ENCODE data around the gene CYBC1.

Gene CYBC1

DNA sequence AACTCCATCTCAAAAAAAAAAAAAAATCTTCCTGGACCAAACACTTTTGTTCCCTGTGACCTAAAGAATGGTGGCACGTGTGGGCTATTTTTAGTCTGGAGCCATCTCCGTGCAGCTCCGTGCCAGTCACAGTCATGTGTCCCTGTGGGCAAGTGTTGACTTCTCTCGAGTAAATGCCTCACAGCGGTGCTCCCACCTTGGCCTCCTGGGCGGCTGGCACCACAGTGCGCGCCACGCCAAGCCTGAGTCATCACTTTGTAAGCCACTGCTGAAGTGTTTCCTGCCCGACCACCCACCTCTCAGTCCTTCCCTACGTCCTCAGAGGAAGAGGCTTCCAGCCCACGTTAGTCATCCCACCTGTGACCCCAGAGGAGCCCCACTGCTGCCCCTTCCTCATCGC lies 43.3 kb downstream of the CYBC1 start:
- no peak for DNase-seq

DNA sequence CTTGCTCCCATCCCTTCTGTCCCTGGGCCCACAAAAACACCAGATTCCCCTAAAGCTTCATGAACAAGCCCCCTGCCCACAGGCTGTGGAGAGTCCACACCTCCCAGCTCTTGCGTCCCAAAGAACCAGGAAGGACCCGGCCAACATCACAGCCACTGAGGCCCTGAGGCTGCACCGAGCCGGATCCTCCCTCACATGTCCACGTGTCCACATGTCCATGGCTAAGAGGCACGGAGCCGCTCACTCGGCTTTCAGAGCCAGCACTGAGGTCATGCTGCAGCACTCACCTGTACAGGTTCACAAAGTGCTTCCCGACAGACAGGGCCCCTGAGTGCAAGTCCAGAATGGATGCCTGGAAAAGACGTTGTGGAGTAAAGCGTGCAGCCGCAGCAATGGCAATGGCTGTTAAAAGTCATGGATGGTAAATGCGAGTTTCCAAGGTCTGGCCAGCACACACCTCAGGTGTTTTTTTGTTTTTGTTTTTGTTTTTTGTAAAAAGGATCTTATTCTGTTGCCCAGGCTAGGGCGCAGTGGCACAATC lies 44.4 kb downstream of the CYBC1 start:
- no peak for DNase-seq

DNA sequence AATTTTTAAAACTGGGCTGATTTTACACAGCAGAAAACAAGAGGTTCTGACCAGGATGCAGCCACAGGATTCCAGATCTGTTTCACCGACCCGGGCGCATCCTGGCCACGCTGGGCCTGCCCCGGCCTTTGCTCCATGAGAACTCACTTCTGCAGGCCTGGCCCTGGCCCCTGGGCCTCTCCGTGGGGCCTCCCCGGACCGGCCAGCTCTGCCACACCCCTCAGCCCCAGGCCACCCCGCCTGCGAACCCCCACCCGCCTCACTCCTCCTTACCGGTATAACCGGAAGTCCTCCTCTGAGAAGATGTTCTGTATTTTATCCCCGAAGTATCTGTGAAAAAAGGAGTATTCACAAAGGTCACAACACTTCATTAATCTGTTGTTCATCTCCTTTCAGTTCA lies 45.5 kb downstream of the CYBC1 start:
- DNase-seq, result no peak

DNA sequence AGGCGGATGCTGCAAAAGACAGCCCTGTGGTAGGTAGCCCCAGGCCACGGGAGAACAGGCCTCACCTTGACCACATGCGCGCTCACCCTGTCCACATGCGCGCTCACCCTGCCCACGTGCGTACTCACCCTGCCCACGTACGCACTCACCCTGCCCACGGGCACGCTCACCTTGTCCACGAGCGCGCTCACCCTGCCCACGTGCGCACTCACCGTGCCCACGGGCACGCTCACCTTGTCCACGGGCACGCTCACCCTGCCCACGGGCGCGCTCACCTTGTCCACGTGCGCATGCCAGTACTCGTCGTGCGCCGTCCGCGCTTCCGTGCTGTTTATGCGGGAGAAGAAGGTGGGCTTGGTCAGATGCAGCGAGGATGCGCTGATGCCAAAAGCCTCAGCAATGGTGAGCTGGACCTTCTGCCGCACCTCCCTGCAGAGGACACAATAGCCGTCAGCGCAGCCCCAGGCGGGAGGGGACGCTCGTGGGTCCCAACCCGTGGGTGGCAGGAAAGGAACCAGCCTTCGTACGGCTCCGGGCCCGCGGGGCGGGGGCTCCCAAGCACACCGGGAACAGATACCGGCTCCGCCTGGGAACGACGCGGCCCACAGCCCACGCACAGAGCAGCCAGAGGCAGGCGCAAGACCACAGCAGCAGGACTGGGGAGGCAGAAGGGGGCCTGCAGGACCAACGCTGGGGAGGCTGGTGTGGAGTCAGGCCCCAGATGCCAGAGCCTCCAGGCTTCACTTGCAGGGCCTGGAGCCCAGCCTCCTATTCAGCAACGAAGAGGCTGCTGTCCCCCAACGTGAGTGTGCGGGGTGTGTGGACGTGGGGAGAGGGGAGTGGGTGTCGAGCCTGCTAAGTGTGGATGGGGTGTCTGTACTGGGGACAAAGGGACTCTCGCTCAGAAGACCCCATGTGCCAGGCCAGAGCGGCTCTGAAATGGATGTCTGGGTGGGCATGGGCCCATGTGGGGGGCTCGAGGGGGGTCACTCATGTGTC lies 46.6 kb downstream of the CYBC1 start:
- no peak for DNase-seq

DNA sequence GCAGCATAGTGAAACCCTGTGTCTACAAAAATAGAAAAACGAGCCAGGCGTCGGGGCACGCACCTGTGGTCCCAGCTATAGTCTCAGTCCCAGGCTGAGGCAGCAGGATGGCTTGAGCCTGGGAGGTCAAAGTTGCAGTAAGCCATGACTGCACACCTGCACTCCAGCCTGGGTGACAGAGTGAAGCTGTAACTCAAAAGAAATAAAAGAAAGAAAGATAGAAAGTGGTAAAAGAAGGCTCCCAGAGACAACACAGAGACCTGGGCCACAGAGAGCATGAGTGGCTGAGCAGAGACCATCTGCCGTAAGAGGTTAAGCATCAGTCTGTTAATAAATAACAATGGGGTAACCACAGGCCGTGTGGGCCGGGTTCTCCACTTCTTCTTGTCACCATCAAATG lies 47.7 kb downstream of the CYBC1 start:
- no peak for DNase-seq

DNA sequence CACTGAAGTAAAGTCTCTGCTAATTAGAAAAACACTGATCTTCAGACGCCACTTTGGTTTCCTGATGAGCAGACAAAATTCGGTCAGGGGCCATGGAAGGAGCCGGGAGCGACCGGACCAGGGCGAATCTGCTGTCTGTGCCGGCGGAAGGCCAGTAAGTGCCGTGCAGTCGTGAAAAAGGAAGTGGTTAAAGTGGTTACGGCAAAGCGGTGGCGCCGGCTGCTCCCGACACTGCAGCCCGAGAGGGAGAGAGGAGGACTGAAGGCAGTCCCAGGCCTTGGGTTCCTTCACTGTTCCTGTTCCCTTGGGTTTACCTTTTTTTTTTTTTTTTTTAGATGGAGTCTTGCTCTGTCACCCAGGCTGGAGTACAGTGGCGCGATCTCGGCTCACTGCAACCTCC lies 49.7 kb downstream of the CYBC1 start:
- peak; percentile 28 for DNase-seq

DNA sequence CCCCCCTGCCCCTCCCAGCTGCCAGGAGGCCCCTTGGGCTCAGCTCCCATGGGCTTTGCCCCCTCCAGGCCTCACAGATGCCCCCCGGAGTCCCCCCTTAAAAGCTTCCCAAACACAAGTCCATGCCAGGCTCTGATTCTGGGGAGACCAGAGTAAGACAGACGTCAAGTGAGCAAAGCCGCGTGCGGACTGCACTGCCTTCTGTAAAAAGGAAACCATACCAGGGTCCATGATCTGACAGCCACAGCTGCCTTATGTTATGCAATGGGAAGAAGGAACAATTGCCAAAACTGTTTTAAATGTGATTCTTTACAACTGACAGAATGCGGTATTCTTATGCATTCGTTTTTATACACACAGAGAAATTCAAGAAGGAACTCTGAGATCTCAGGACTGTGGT lies 50.3 kb downstream of the CYBC1 start:
- no peak for DNase-seq

DNA sequence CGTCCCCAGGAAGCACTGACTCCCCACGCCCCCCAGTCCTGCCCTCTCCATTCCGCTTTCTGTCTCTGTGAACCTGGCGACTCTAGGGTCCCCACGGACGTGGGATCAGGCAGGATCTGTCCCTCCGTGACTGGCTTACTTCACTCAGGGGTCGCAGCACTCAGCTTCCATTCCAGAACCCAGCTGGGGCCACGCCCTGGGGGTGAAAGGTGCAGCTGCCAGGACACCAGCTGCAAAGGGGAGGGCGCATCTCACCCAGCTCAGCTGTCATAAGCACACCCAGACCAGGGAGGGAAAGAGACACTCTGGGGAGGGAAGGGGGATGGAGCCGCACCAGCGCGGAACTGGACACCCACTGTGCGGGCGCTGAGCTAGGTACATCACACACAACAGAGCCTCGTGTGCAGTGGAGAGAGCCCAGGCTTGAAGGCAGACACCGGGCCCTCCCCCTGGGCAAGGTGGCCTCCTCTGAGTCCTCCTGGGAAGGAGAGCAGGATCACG lies 50.9 kb downstream of the CYBC1 start:
- no peak for DNase-seq

DNA sequence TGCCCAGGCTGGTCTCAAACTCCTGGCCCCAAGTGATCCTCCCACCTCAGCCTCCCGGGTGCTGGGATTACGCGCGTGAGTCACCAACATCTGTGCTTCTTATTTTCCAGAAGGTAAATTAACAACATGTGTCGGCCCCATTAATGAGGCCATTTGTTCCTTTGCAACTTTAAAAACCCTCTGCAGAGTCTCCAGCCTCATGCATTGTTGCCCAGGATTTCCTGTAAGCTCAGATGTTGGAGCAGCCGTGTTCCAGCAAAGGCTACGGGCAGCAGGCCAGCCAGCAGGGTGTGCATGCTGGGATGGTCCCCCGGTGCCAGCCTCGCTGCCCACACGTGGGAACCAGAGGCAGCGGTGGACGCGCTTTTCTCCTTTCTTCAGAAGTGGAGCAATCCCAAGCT lies 51.5 kb downstream of the CYBC1 start:
- no peak for DNase-seq

DNA sequence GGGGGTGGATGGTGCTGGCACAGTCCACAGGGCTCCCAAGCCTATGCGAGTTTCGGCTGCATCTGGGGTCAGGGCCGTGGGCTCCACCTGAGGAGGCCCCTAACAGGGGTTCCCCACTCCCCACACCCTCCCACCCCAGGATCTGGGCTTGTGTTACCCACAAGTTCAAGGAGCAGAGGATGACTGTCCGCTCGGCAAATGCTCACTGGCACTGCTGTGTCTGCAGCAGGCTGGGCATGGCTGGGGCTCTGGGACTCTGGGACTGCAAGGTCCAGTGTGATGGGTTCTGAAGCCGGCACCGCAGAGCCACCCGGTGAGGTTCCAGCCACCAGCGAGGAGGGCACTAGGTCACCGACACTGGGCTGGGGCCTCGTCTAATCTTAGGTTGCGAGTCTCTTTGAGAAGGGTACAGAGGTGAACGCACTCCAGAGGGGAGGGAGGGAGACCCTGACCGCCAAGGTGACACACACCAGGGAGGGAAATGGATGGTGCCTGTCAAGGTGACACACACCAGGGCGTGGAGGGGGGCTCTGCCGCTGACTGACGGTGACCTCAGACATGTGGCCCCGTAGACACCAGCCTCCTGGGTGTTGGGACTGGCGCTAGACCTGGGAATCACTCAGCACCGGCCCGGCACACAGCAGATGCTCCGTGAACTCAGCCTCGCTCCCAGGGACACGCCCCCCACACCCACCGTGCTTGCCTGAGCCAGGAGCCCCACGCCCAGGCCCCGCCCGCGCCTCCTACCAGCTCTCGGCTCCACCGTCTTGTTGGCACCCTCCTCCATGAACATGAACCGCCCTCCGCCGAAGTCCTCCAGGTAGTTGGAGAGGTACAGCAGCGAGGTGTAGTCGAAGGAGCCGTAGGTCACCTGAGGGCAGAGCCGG lies 52.9 kb downstream of the CYBC1 start:
- DNase-seq, result no peak

DNA sequence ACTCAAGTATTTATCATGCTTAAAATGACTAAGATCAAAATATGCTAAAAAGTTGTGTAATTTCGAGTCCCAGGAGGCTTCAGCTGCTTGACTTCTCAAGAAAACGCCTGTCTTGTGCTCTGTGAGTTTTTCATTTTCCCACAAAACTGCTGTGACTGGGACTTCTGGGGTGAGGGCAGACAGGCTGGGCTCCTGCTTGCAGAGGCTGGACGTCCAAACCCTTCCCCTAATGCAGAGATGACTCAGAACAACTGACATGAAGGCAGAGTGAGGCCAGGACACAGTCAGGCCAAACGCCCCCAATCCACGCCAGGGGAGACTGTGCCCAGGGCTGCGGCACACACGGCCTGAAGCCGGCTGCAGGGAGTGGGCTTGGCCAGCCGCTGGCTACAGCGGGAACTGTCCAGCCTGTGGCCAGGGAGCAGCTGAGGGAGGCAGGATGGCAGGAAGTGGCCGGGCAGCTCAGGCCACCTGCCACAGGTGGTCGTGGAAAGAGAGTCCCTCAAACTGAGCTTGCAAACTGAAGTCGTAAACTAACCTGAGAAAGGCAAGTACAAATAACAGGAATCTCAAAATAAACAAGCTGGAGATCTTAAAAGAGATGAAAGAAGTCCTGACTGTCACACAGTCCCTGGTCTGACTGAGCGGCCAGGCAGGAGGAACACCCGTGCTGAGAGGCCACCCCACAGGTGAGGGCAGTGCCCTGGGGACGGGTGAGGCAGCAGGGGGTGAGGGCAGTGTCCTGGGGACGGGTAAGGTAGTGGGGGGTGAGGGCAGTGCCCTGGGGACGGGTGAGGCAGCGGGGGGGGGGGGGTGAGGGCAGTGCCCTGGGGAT lies 53.7 kb downstream of the CYBC1 start:
- DNase-seq, result no peak

DNA sequence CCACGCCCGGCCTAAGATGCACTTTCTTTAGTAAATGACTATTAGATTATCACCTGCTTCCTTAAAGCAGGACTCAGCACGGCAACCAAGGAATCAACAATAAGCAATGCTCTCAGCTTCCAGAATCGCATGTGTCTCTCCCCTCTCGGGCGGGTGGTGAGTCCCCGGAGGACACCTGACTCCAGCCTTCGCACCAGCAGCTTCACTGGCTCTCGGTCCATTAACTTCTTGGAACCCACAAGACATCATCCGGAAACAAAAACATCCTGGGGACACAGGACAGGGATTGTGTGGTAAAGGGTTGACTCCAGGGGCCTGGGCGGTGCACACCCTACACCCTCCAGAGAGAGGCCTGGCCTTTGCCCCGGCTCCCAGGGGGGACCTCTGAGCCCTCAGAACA lies 56.3 kb downstream of the CYBC1 start:
- DNase-seq, result no peak

DNA sequence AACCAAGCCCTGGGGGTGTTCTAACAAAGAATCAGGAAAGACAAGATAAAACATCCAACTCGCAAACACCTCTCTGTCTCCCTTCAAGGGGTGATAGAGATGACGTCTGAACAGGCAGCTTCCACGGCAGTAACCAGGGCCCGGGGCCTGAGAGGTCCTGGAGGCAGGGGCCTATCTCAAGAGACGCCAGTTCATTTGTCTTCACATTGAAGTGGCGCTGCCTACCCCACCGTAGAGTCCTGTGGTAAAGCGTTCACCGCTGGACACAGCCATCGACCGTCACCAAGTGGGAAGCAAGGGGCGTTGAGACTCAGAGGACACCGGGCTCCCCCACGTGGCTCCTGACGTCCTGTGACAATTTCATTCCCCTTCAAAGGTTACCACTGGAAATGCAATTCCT lies 57.6 kb downstream of the CYBC1 start:
- no peak for DNase-seq
